Panc1 (cell line): ENCODE data around the gene FNDC11. TPM values are rescaled to one million over a fixed set of nuclear protein-coding genes. Genes with fewer than 3 reads are reported as not detected.

Source experiments
- ATAC-seq: fragments of 200-7000 bp; cut with Tn5 transposase; 2 replicates; pipeline ENCODE4 v1.9.1; 2020; ENCODE audit warnings: mild to moderate bottlenecking, moderate library complexity
- BruUV-seq: library from RNA; stranded (reverse); fragments of 400-500 nt; replicated peaks from 2 replicates; lab custom pipeline; 2021; lab: Mats Ljungman, UMichigan
- CTCF ChIA-PET: fragments of 300-600 bp; sonication (Branson Sonifier 250); formaldehyde crosslinking; loops from one replicate; lab custom pipeline; 2022; ENCODE audit warnings: antibody characterized with exemption; lab: Charles Lee
- POLR2A ChIA-PET: fragments of 300-600 bp; sonication (Branson Sonifier 250); formaldehyde crosslinking; loops from one replicate; lab custom pipeline; 2022; ENCODE audit warnings: antibody characterized with exemption; lab: Charles Lee
- DNase-seq: peaks from one replicate; pipeline ENCODE4 v3.0.0-alpha.2; 2010; ENCODE audit warnings: low read depth, low spot score
- H3K27ac ChIP-seq: 2 replicates; pipeline ENCODE4 v1.5.1; 2011; ENCODE audit warnings: mild to moderate bottlenecking, low read length, inconsistent platforms
- H3K27me3 ChIP-seq: fragments of 200-500 bp; sonication (Bioruptor generic); 2 replicates; pipeline ENCODE4 v1.6.0; 2014; ENCODE audit warnings: low read length, inconsistent platforms; ENCODE audit not compliant: control insufficient read depth, insufficient read depth
- H3K36me3 ChIP-seq: fragments of 200-500 bp; sonication (Bioruptor generic); 2 replicates; pipeline ENCODE4 v1.5.1; 2014; ENCODE audit warnings: inconsistent platforms, mild to moderate bottlenecking, low read length, moderate library complexity; ENCODE audit not compliant: control insufficient read depth, insufficient read depth
- H3K4me1 ChIP-seq: 2 replicates; pipeline ENCODE4 v1.5.1; 2011; ENCODE audit warnings: inconsistent platforms, mild to moderate bottlenecking, low read length, moderate library complexity; ENCODE audit not compliant: control insufficient read depth, insufficient read depth
- H3K4me3 ChIP-seq, 2 experiments: 2 replicates each; pipeline ENCODE4 v1.5.1; 2011 to 2012; ENCODE audit warnings: low read depth in 2 of 2, low read length in 2 of 2, mild to moderate bottlenecking in 2 of 2, inconsistent platforms in 1 of 2, moderate library complexity in 1 of 2
- H3K9me3 ChIP-seq: fragments of 200-500 bp; sonication (Bioruptor generic); 2 replicates; pipeline ENCODE4 v1.5.1; 2014; ENCODE audit warnings: low read depth, mild to moderate bottlenecking, inconsistent platforms, low read length, moderate library complexity; ENCODE audit not compliant: control insufficient read depth, insufficient read depth
- POLR2AphosphoS5 ChIP-seq: IDR thresholded peaks from 2 replicates; pipeline ENCODE4 v1.6.1; 2012; ENCODE audit warnings: mild to moderate bottlenecking, low read depth, low read length, moderate library complexity
- SIN3A ChIP-seq: IDR thresholded peaks from 2 replicates; pipeline ENCODE4 v1.6.1; 2012; ENCODE audit warnings: low read depth, mild to moderate bottlenecking, low read length, moderate library complexity, borderline replicate concordance; ENCODE audit not compliant: insufficient read depth
- TCF7L2 ChIP-seq: IDR thresholded peaks from 2 replicates; pipeline ENCODE4 v1.6.1; 2011; ENCODE audit warnings: mild to moderate bottlenecking, low read depth, low read length, inconsistent platforms
- in situ Hi-C: cut with HindIII; loops from 2 replicates; pipeline ENCODE4 v1.10.0; 2016; ENCODE audit warnings: low sequenced_read_pairs, low pct_unique_long_range_greater_than_20kb
- intact Hi-C: fragments of 100-400 bp; cut with micrococcal nuclease; formaldehyde crosslinking; loops from one replicate; pipeline ENCODE4 v1.10.0; 2022; ENCODE audit not compliant: unreplicated experiment
- total RNA-seq: library from RNA; stranded (reverse); gene quantifications from one replicate; pipeline ENCODE4 v1.2.1, GENCODE V29; 2021; ENCODE audit not compliant: unreplicated experiment
- TF ChIP-seq, protein P1 (sequence below): fragments of 450-650 bp; IDR thresholded peaks from 2 replicates; pipeline ENCODE4 v1.5.1; 2017; ENCODE audit warnings: mild to moderate bottlenecking
- TF ChIP-seq, protein P2 (sequence below), 2 experiments: IDR thresholded peaks; 2 replicates each; pipeline ENCODE4 v1.6.1; 2011 to 2012; ENCODE audit warnings: low read depth in 2 of 2, control low read depth in 1 of 2, low read length in 1 of 2, mild to moderate bottlenecking in 1 of 2, moderate library complexity in 1 of 2; ENCODE audit not compliant: insufficient read depth in 1 of 2

The FNDC11 gene
- total RNA-seq, 1 experiment from 2014 or later: 1.3 TPM

DNA sequence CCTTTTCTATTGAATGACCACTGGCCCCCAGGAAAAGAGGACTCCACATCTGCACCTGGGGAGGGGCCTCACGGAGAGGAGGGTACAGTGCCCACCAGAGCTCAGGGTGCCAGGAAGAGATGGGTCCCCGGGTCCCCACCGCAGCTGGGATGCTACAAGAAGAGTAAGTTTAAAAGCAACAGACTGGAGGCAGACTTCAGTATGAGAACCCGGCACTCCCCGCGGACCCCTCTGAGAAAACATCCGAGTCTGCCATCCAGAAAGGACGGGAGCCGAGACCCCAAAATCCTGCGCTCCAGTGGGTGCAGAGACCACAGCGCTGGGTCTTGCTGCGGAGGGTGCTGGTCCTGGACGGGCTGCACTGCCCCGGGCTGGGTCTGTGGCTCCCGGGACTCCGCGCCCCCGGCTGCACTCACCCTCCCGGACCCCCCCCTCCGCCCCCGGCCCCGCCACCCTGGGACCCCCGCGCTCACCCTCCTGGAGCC is 19.7 kb downstream of the FNDC11 start:
- DNase-seq: no peak
- in situ Hi-C loops: no loop called here
- no peak for TF ChIP-seq SIN3A
- TF ChIP-seq, protein P1, sequence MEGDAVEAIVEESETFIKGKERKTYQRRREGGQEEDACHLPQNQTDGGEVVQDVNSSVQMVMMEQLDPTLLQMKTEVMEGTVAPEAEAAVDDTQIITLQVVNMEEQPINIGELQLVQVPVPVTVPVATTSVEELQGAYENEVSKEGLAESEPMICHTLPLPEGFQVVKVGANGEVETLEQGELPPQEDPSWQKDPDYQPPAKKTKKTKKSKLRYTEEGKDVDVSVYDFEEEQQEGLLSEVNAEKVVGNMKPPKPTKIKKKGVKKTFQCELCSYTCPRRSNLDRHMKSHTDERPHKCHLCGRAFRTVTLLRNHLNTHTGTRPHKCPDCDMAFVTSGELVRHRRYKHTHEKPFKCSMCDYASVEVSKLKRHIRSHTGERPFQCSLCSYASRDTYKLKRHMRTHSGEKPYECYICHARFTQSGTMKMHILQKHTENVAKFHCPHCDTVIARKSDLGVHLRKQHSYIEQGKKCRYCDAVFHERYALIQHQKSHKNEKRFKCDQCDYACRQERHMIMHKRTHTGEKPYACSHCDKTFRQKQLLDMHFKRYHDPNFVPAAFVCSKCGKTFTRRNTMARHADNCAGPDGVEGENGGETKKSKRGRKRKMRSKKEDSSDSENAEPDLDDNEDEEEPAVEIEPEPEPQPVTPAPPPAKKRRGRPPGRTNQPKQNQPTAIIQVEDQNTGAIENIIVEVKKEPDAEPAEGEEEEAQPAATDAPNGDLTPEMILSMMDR: no peak
- TF ChIP-seq, protein P2, sequence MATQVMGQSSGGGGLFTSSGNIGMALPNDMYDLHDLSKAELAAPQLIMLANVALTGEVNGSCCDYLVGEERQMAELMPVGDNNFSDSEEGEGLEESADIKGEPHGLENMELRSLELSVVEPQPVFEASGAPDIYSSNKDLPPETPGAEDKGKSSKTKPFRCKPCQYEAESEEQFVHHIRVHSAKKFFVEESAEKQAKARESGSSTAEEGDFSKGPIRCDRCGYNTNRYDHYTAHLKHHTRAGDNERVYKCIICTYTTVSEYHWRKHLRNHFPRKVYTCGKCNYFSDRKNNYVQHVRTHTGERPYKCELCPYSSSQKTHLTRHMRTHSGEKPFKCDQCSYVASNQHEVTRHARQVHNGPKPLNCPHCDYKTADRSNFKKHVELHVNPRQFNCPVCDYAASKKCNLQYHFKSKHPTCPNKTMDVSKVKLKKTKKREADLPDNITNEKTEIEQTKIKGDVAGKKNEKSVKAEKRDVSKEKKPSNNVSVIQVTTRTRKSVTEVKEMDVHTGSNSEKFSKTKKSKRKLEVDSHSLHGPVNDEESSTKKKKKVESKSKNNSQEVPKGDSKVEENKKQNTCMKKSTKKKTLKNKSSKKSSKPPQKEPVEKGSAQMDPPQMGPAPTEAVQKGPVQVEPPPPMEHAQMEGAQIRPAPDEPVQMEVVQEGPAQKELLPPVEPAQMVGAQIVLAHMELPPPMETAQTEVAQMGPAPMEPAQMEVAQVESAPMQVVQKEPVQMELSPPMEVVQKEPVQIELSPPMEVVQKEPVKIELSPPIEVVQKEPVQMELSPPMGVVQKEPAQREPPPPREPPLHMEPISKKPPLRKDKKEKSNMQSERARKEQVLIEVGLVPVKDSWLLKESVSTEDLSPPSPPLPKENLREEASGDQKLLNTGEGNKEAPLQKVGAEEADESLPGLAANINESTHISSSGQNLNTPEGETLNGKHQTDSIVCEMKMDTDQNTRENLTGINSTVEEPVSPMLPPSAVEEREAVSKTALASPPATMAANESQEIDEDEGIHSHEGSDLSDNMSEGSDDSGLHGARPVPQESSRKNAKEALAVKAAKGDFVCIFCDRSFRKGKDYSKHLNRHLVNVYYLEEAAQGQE (IDR thresholded peaks at IDR 0.05; ENCODE audit: insufficient read depth in 1 of 2, low read depth in 2 of 2, low read length in 1 of 2): no peak
- ATAC-seq: peak; percentile 51
- Histone ChIP-seq H3K4me1 (peaks cover 14% of the 10 kb centered on the region), H3K27ac (peak overlapping the region; percentile 69), H3K36me3 (peaks cover 3% of the 10 kb centered on the region; the same call in 1 of the 2 replicates), H3K27me3 (no peaks in the 10 kb centered on the region), H3K9me3 (no peaks in the 10 kb centered on the region), H3K4me3 (peak overlapping the region; percentile 64 to 84)
- BruUV-seq: no TSS peak
- POLR2A ChIA-PET: interaction anchor here (0.6 kb wide), 1 partner anchor 129 kb away, joined by 3 read pairs; no protein-coding TSS in a partner anchor
- intact Hi-C loops: no loop called here
- CTCF ChIA-PET: no interaction called here

DNA sequence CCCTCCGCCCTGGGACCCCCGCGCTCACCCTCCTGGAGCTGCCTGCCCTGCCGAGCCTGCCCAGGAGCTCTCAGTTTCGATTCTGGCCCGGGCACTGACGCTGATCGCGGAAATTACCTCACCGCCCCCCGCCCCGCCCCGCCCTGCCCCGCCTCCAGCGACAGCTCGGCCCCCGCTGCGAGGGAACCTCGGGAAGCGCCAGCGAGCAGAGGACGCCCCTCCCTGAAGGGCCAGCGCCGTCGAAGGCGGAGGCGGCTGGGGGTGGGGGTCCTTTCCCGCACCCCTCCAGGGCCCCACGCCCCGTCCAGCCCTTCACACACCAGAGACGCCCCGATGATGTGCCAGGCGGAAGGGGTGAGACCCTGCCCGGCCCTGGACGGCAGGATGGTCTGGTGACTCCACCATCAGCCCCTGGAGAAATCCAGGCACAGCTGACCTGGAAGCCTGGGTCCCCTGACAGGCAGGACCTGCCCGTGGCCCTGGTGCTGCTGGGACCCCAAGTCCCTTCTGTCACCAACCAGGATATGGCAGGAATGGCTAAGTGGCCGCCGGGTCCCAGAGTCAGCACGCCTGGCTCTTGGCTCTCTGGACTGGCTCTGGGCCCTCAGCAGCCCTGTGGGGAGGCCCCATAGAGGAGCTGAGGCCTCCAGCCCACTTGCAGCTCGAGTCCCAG is 20.3 kb downstream of the FNDC11 start, which contains the start of gene HELZ2:
Gene HELZ2 (minus strand): TSS at position 84 of the 673 bp plus-strand sequence. CDS start 1,854 bp downstream, outside the sequence.
- intact Hi-C loops: no loop called here
- ChIA-PET CTCF (interaction anchor here (0.6 kb wide), 1 partner anchor 26 kb away, joined by 6 read pairs; no protein-coding TSS in a partner anchor), POLR2A (interaction anchor here (0.6 kb wide), 1 partner anchor 128 kb away, joined by 3 read pairs; no protein-coding TSS in a partner anchor)
- H3K27me3 ChIP-seq: no peaks in the 10 kb centered on the region
- H3K4me3 ChIP-seq: peak within 1 kb of the TSS; percentile 64 to 84
- no peak for DNase-seq
- peak; percentile 88 for ATAC-seq
- BruUV-seq: no TSS peak
- peaks cover 14% of the 10 kb centered on the region for H3K4me1 ChIP-seq
- TF ChIP-seq TCF7L2 (no peak), POLR2AphosphoS5 (0 out of 2 replicates have a peak, but pooled peaks have one; percentile 32)
- H3K9me3 ChIP-seq: no peaks in the 10 kb centered on the region
- in situ Hi-C loops: no loop called here
- peak within 1 kb of the TSS; percentile 79 for H3K27ac ChIP-seq
- peaks cover 3% of the 10 kb centered on the region; the same call in 1 of the 2 replicates for H3K36me3 ChIP-seq
